ENCODE measurements around the gene BMPR1A. TPM values are rescaled to one million over a fixed set of nuclear protein-coding genes. Genes with fewer than 3 reads are reported as not detected.
A peak's percentile ranks its signal among the peaks of the same experiment; 100 is the strongest.
"Not testable (repeated sequence)": the region's sequence is repeated elsewhere in the genome, so short reads cannot be mapped to it uniquely, and the experiment has no call there.

Gene BMPR1A
- total RNA-seq, 4 donors from 2014 or later = 5.2 to 40.2 (median 26.0) TPM

GRCh38 chr10:86733260-86733671 is 23.2 kb upstream of the BMPR1A start:
- Histone ChIP-seq H3K4me3 (no peak overlapping the region), H3K27ac (peak overlapping the region; percentile 54 to 84 (median 82)), H3K36me3 (no peaks in the 10 kb centered on the region), H3K27me3 (peaks cover 0 to 30% (median 0%) of the 10 kb centered on the region in 4 donors), H3K4me1 (peaks cover 0 to 16% (median 7%) of the 10 kb centered on the region in 3 donors), H3K9me3 (no peaks in the 10 kb centered on the region)
- TF ChIP-seq POLR2A (IDR thresholded peaks at IDR 0.05) = no peak
- no peak for TF ChIP-seq CTCF (IDR thresholded peaks at IDR 0.05)
- DNase-seq = no peak
- intact Hi-C loops (cut with DNase I) = no loop called here
- WGBS, 2 donors = 69 to 77% methylated on average over 8 of the region's 8 CpGs

GRCh38 chr10:86734207-86734988 is 22.0 kb upstream of the BMPR1A start:
- intact Hi-C loops (cut with DNase I) = no loop called here
- no peak for DNase-seq
- H3K27ac ChIP-seq = peak overlapping the region; percentile 54 to 84 (median 82)
- no peaks in the 10 kb centered on the region for H3K36me3 ChIP-seq
- WGBS, 2 donors = 45 to 51% methylated on average over 3 to 4 of the region's 4 CpGs
- H3K27me3 ChIP-seq = peaks cover 0 to 28% (median 0%) of the 10 kb centered on the region in 4 donors
- no peak overlapping the region for H3K4me3 ChIP-seq
- H3K9me3 ChIP-seq = no peaks in the 10 kb centered on the region
- no peak for TF ChIP-seq POLR2A (IDR thresholded peaks at IDR 0.05)
- TF ChIP-seq CTCF (IDR thresholded peaks at IDR 0.05) = no peak
- H3K4me1 ChIP-seq = peaks cover 0 to 16% (median 7%) of the 10 kb centered on the region in 3 donors

DNA sequence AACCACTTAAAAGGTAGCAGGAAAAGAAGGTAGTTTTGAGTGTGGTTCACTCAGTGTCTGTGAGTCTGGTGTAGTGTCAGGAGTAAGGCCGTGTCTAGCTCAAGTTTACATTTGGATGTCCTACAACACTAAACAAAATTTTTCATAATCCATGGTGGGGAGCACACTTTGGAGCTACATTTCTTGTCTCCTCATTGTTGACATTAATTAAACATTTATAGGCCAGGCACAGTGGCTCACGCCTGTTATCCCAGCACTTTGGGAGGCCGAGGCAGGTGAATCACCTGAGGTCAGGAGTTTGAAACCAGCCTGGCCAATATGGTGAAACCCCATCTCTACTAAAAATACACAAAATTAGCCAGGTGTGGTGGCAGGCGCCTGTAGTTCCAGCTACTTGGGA is 21.1 kb upstream of the BMPR1A start:
- peak overlapping the region in 3 of 4 donors; percentile 52 to 84 (median 80) for H3K27ac ChIP-seq
- 78 to 80% methylated on average over 3 to 4 of the region's 4 CpGs for WGBS, 2 donors
- peaks cover 0 to 16% (median 7%) of the 10 kb centered on the region in 3 donors for H3K4me1 ChIP-seq
- H3K4me3 ChIP-seq; intact Hi-C loops (cut with DNase I); H3K9me3 ChIP-seq; H3K36me3 ChIP-seq; DNase-seq: not testable (repeated sequence)
- peaks cover 0 to 24% (median 0%) of the 10 kb centered on the region in 4 donors for H3K27me3 ChIP-seq

- DNase-seq = no peak
- no peaks in the 10 kb centered on the region for H3K9me3 ChIP-seq
- no peak overlapping the region for H3K27ac ChIP-seq
- TF ChIP-seq POLR2A (IDR thresholded peaks at IDR 0.05) (no peak), CTCF (IDR thresholded peaks at IDR 0.05) (no peak)
- no peak overlapping the region for H3K4me3 ChIP-seq
- H3K4me1 ChIP-seq = peaks cover 0 to 8% (median 0%) of the 10 kb centered on the region in 3 donors
- peaks cover 0 to 38% (median 0%) of the 10 kb centered on the region in 4 donors for H3K27me3 ChIP-seq
- intact Hi-C loops (cut with DNase I) = no loop called here
- 80 to 100% methylated on average over 1 of the region's 1 CpG for WGBS, 2 donors
- H3K36me3 ChIP-seq = no peaks in the 10 kb centered on the region
These were observed 14.2 kb upstream of the BMPR1A start for GRCh38 chr10:86742230-86742629.

GRCh38 chr10:86744067-86744725 is 12.2 kb upstream of the BMPR1A start:
- Histone ChIP-seq H3K36me3 (no peaks in the 10 kb centered on the region), H3K4me1 (peaks cover 0 to 17% (median 3%) of the 10 kb centered on the region in 3 donors), H3K27ac (peak overlapping the region in 3 of 4 donors; percentile 42 to 51 (median 50)), H3K4me3 (no peak overlapping the region), H3K27me3 (peaks cover 0 to 42% (median 0%) of the 10 kb centered on the region in 4 donors), H3K9me3 (no peaks in the 10 kb centered on the region)
- DNase-seq = no peak
- WGBS, 2 donors = 51 to 66% methylated on average over 6 of the region's 7 CpGs
- TF ChIP-seq CTCF (IDR thresholded peaks at IDR 0.05) (no peak), POLR2A (IDR thresholded peaks at IDR 0.05) (no peak)
- intact Hi-C loops (cut with DNase I) = no loop called here

Data from esophagus squamous epithelium (tissue), 5 donors.